22Rv1 (cell line): ENCODE data around the gene BMPR2.

Experiments used
- H3K27ac ChIP-seq: fragments of 450-650 bp; 2 replicates; pipeline ENCODE4 v1.5.1; 2017
- ZFX ChIP-seq: fragments of 450-650 bp; IDR thresholded peaks from 2 replicates; pipeline ENCODE4 v1.6.1; 2017; ENCODE audit warnings: antibody characterized with exemption, borderline replicate concordance
- TF ChIP-seq, protein P1 (sequence below): fragments of 450-650 bp; IDR thresholded peaks from 2 replicates; pipeline ENCODE4 v1.5.1; 2017; ENCODE audit warnings: mild to moderate bottlenecking

Gene BMPR2

DNA sequence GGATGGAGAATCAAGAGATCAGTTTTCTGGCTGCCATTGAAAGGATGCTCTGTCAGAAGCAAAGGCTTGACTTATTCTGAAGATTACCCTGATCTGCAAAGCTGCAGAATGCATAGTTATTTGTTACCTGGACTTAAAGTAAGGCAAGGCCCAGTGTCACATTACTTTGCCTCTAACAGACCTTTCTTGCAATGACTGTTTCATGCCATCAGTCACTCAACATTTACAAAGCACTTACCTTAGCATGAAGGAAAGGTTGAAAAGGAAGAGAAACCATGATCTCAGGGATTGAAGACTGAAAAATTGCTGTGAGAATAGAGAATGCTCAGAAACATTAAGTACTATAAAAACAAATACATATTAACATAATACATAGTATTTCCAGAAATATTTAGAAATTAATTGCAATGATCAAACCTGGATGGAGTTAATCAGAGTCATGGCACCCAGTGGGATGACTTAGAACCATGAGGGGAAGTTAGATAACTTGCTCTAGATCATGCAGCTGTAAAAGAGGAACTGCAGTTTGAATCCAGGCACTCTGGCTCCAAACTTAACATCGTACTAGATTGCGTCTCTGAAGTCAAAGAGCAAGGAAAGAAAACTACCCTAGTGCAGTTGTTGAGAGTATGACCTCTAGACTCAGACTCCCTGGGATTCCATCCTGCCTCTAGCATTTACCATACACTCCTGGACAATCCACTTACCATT lies 232.2 kb downstream of the BMPR2 start:
- no peak overlapping the region for H3K27ac ChIP-seq
- TF ChIP-seq ZFX = no peak
- TF ChIP-seq, protein P1, sequence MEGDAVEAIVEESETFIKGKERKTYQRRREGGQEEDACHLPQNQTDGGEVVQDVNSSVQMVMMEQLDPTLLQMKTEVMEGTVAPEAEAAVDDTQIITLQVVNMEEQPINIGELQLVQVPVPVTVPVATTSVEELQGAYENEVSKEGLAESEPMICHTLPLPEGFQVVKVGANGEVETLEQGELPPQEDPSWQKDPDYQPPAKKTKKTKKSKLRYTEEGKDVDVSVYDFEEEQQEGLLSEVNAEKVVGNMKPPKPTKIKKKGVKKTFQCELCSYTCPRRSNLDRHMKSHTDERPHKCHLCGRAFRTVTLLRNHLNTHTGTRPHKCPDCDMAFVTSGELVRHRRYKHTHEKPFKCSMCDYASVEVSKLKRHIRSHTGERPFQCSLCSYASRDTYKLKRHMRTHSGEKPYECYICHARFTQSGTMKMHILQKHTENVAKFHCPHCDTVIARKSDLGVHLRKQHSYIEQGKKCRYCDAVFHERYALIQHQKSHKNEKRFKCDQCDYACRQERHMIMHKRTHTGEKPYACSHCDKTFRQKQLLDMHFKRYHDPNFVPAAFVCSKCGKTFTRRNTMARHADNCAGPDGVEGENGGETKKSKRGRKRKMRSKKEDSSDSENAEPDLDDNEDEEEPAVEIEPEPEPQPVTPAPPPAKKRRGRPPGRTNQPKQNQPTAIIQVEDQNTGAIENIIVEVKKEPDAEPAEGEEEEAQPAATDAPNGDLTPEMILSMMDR = no peak

DNA sequence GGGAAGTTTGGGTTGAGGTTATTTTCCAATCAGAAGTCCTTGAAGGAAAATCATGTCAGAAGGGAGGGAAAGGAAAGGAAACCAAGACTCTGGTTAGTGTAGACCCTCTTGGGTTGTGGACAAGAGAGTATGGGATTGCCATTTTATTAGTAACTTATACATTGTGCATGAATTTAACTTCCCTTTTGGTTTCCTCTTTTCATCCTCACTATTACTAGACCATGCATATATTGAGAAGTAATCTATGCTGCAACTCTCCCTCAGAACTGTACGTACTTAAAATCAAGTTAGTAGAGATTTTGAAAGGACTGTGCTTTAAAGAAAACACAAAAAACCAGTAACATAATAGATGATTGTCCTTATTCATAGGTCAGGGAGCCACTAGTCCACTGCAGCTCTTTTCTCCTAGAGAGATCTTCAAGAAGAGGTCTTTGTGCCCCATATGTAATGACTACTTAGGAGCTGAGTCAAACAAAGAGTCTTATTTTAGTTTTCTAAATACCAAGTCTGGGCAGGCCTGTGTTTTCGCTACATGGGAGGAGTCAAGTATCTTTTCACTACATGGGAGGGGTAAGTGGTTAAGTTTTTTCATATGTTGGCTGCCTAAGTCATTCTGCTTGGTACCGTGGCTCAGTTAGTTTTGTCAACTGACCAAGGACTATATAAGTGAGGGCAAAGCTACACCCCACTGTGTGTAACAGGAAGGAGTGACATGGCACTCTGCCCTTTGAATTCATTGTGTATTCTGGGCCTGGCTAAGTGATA lies 233.4 kb downstream of the BMPR2 start:
- TF ChIP-seq ZFX = no peak
- TF ChIP-seq, protein P1 = no peak
- peak overlapping the region; percentile 48; the same call in 1 of the 2 replicates for H3K27ac ChIP-seq

DNA sequence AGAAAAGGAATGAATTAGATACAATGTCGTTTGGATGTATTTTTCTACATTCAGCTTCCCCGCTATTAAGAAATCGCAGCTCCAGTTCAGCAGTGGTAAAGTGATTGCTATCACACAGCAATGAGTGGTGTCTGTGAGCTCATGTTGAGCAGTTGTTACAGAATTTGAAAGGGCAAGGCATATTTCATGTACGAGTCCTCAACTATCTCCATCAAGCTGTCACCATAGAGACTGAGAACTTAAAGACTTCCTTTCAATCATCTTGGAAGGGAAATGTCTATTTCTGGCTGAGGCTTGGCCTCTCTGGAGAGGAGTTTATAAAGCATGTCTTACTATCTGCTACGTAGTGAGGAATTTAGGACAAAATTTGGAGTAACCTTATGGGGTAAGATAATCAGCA lies 234.3 kb downstream of the BMPR2 start:
- peak overlapping the region; percentile 48; the same call in 1 of the 2 replicates for H3K27ac ChIP-seq
- TF ChIP-seq, protein P1 = no peak
- no peak for TF ChIP-seq ZFX

DNA sequence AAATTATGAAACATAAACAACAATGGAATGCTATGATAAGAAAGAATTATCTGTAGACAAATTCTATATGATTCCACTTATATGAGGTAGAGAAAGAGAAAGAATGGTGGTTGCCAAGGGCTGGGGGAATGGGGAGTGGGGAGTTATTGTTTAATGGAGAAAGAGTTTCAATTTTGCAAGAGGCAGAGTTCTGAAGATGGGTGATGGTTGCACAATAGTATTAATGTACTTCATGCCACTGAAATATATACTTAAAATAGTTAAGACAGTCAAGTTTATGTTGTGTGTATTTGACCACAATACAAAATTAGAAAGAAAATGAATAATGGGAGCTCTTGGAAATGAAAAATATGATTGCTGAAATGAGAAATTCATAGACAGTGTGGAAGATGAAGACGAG lies 236.0 kb downstream of the BMPR2 start:
- TF ChIP-seq, protein P1 = no peak
- no peak for TF ChIP-seq ZFX
- no peak overlapping the region for H3K27ac ChIP-seq

DNA sequence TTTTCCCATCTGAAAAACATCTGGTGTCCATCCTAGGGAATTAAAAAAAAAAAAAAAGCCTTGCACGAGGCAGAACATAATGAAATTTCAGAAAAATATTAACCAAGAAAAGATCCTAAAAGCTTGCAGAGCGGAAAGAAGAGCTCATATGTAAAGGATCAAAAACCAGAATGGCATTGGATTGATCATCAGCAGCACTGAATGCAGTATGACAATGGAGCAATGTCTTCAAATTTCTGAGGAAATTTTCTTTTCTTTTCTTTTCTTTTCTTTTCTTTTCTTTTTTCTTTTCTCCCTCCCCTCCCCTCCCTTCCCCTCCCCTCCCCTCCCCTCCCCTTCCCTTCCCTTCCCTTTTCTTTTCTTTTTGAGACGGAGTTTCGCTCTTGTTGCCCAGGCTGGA lies 237.4 kb downstream of the BMPR2 start:
- no peak overlapping the region for H3K27ac ChIP-seq
- TF ChIP-seq, protein P1 = no peak
- TF ChIP-seq ZFX = no peak
